ENCODE measurements around the gene RAB3GAP1.

The RAB3GAP1 gene

DNA sequence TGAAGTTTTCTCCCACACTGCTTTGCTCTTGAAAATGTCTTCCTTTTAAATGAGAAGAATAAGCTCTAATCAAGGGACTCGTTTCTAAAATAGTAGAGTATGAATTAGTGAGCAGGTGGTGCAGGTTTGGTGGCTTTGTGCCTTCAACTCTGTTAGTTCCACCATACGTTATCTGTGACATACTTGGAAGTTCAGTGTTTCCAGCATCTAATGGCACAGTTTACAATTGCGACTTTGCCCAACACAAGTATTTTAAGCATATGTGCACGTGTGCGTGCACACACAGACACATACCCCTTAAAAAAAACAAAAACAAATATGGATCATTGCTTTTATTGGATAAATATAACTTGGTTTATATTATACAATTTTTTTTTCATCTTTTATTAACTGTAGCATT lies 111.8 kb downstream of the RAB3GAP1 start:
- no peak for DNase-seq (ENCODE audit: low read depth in 2 of 2)

DNA sequence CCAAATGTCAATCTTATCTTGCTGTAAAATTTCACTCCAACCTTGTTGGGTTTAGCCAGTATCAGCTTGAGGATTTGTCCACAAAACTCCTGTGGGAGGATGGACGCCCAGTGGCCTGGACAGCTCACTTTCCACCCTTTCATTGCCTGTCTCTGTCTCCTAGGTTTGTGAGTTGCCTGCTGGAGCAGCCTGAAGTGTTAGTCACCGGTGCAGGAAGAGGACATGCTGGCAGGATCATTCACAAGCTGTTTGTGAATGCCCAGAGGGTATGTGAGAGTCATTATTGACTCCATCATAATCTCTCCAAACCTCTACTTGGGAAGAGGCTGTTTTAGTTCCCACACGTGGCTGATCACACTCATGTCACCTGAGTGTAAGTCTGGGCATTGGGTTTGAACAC lies 112.3 kb downstream of the RAB3GAP1 start:
- DNase-seq (ENCODE audit: low read depth in 2 of 2): no peak

DNA sequence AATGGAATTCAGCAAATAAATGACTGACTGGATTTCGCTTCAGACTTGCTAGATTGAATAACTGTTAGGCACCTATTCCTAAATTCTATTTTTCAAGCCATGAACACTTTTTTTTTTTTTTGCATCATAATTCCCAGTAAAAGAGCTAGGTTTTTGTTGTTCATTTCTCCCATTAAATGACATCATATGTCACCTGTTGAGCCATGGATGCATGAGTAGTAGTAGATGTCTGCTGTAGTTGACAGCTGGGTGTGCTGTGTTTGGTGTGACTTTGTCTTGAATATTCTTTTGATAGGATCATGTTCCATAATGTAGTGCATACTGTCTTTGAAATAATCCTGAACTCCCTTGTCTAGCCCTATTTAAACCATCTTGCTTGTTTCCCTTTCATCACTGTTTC lies 115.2 kb downstream of the RAB3GAP1 start:
- DNase-seq (ENCODE audit: low read depth in 2 of 2): no peak

DNA sequence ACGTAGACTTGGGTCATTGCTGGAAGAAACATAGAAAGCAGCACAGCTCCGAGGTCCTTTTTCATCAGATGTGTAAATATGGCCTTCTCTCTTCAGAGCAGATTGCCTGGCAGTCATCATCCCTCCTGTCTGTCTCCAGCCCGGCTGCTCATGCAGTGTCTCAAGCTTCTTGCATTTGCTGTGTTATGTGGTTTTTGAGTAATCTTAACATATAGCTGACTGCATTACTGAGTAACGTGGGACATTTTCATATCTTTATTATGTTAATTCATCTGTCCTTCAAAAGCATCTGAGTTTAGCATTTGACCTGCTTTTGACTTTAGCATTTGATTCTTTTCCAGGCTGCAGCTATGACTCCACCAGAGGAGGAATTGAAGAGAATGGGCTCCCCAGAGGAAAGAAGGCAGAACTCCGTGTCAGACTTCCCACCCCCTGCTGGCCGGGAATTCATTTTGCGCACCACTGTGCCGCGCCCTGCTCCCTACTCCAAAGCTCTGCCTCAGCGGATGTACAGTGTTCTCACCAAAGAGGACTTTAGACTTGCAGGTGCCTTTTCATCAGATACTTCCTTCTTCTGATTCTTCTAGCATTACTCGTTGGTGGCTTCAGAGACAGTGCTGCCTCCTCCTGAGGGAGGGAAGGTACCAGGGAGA lies 116.2 kb downstream of the RAB3GAP1 start:
- DNase-seq (ENCODE audit: low read depth in 2 of 2): no peak

DNA sequence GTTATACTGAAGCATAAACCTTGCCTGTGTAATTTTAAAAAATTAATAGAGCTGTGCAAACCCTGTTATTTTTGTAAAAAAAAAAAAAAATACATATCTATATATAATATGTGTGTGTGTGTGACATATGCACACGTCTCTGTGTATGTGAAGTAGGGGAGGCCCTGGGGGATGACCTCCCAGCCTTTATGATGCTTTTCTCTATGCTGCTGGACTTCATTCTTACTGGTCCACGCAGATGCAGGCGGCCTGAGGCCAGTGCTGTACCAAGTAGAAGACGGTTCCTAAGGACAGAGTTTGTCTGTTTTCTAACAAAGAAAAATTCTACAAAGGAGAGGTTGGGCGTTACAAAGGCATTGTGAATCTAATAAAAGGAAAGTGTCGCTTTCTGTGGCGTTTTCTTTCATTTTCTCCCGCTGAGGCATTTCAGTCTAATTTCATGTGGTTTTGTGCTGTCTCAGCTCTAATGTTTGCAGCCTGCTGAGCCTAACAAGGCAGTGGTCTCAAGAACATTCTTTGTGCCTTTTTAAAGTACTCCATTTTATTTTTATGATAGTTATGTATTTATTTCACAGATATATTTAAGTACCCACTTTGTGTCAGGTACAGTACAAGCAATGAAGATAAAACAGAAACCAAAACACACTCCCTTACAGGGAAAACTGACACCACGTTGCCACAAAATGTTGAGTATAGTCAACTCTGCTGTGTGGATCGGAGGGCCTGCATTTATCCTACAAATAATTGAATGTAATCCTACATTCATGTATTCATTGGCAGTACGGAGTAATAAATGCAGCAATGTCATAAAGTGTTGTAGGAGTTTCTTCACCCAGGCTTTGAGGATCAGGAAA lies 118.0 kb downstream of the RAB3GAP1 start:
- no peak for DNase-seq (ENCODE audit: low read depth in 2 of 2)

DNA sequence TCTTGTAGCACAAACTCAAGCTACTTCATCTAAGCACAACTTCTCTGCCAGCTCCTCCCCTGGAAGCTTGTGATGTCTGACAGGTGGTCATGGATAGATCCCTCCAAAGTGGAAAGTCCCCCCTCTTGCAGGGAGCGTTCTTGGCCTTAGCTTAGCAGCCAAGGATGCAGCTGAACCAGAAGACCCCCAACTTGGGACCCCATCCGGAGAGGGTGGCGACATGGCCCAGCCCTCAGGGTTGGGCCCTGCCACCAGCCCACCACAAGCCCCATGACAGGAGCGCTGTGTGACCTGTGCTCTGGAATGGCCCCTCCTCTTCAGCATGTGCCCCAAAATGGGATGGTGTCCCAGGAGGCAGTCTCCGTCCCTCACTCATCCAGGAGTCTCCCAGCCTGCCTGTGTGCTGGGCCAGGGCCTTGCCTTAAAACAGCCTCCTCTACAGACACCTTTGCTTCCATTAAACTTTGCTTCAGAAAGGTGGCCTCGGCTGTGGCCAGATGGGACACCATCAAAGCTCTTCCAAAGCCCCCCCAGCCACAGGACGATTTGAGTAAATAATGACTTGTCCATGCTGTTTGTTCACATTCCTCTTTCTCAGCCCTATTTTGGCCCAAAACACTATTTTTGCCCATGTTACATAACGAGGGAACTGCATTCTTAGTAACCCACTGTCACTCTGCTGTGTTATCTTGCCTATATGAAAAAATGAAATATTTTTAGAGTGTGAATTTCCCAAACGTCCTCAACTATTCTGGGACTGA lies 122.1 kb downstream of the RAB3GAP1 start:
- DNase-seq (ENCODE audit: low read depth in 2 of 2): no peak

DNA sequence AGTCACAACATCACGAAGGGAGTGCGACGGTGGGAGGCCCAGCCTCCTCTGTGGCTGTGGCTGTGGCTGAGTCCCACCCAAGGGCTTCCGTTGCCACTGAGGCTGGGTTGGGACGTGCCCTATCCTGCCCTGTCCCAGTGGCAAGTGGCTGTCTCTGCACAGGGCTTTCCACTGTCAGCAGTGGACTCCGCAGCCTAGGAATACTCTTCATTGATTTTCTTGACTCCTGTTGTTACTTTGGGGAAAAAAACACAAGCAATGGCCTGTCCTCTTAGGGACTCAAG lies 122.7 kb downstream of the RAB3GAP1 start:
- no peak for DNase-seq (ENCODE audit: low read depth in 2 of 2)

DNA sequence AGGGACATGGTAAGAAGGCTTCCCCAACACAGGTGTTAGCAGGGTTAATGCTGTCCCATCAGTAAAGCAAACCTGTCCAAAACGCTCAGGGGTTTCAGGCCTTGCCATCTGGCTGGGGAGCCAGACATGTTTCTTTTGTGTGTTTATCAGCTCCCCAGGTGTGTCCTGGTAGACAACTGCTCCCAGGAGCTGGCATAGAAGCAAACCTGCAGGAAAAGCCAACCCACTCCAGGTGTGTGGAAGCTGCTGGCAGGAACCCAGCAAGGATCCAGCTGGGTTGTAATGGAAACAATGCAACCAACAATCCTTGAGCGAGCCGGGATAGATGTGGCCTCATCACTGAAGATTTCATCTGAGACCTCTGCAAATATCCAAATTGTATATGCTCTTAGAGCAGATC lies 123.1 kb downstream of the RAB3GAP1 start:
- DNase-seq (ENCODE audit: low read depth in 2 of 2): no peak

DNA sequence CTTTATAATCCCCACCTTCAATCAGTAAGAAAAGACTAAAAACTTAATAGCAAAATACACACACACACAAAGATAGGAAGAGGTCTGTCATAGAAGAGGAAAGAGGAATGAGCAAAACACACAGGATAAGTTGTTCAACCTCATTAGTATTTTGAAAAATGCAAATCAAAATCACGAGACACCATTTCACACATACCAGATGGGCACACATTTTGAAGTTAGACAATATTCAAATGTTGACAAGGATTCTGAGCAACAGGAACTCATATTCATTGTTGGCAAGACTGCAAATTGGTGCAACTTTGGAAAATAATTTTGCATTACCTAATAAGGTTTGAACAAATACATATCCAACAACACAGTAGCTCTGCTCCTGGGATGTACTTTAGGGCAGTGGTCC lies 127.6 kb downstream of the RAB3GAP1 start:
- DNase-seq (ENCODE audit: low read depth in 2 of 2): no peak

DNA sequence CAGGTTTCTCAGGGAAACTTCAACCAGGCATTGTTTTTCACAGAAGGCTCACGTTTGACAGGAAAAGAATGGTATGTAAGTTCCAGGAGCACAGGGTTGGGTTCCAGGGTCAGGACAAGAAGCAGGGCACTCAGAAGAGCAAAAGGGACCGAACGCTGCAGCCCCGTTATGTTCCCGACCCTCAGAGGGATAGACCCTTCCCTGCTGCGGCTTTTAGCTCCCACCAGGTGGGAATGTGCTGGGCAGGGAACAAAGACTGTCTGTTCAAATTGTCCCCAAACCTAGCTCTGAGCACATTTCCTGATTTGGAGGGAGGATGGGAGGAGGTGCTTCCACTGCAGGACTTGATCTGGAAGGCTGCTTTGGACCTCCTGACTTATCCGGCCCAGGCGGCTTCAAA lies 130.1 kb downstream of the RAB3GAP1 start:
- DNase-seq (ENCODE audit: low read depth in 2 of 2): no peak

DNA sequence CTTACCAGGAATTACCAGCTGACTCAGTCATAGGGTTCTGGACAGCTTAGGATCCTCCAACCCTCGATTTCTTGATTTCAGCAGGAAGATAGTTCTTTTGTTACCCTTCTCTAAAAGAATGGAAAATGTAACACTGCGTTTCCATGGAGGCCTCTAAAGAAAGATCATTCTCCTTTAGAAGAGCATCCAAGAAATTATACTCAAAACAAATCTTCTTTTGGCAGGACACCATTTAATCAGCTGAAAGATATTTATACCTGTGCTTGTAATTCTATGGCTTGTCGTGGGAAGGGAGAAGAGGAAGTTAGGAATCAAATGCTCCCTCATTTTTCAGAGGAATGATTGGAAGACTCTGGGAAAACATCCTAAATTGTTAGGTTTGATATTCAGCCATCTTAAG lies 130.5 kb downstream of the RAB3GAP1 start:
- DNase-seq (ENCODE audit: low read depth in 2 of 2): no peak

DNA sequence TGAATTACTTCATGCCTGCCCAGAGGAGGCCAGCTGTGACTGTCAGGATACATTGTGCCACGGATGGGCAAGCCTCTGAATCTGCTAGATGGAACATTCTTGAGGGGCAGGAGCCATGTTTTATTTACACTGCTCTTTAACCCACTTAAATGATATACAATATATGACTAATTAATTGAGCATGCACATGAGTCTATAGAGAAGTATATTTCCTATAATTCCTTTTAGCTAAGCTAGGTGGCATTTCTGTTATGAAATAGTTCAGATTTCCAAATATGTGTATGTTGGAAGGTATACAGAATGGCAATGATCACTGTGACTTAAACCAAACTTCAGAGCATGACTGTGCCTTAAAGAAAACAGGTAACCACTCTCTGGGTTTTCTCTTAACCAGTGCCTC lies 131.7 kb downstream of the RAB3GAP1 start:
- no peak for DNase-seq (ENCODE audit: low read depth in 2 of 2)

DNA sequence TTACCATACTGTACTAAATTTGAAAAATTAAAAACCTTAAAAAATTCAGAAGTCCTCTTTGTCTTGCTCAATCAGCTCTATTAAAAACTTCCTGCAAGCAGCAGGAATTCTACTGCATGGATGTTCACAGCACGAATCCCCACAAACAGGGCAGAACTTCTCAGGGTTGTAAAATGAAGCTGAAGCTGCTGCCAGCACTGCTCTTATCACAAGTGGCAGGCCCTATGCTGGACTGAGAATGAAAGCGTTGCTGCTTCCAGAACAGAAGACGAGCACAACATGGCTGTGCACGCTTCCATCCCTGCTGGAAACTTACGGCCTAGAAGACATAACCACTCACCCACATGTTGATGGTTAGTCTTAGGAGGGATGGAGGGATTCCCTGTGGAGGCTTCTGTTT lies 134.0 kb downstream of the RAB3GAP1 start:
- no peak for DNase-seq (ENCODE audit: low read depth in 2 of 2)

DNA sequence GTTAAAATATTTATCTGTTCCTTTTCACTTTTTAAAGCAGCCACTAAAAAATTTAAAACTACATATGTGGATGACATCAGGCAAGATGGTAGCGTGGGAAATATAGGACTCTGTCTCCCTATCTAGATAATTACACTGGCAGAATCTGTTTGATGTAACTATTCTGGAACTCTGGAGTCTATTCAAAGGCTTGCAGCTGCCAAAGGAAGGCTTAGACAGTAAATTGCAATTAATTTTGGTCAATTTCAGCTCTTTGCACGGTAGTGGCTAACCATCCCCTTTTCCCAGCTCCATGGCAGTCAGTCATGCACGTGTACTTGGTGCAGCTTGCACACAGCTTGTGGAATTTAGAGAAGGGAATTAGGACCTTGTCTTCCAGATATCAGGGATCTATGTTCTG lies 135.2 kb downstream of the RAB3GAP1 start:
- DNase-seq (ENCODE audit: low read depth in 2 of 2): no peak

DNA sequence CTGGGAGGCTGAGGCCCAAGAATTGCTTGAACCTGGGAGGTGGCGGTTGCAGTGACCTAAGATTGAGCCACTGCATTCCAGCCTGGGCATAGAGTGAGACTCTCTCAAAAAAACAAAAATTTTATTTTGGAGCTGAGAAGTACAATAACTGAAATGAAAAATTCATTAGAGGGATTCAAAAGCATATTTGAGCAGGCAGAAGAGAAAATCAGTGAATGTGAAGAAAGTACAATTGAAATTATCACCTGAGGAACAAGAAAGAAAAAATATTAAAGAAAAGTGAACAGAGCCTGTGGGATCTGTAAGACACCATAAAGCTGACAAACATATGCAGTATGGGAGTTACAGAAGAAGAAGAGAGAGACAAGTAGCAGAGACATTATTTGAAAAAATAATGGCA lies 137.1 kb downstream of the RAB3GAP1 start:
- DNase-seq (ENCODE audit: low read depth in 2 of 2): no peak

DNA sequence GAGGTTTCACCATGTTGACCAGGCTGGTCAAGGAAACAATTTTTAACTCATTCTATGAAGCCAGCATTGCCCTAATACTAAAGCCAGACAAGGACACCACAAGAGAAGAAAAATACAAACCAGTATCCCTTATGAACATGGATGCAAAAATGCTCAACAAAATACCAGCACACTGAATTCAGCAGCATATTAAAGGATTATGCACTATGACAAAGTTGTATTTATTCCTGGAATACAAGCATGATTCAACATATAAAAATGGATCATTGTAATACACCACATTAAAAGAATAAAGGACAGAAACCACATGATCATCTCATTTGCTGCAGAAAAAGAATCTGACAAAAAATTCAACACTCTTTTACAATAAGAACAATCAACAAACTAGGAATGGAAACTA lies 138.7 kb downstream of the RAB3GAP1 start:
- DNase-seq (ENCODE audit: low read depth in 2 of 2): no peak

DNA sequence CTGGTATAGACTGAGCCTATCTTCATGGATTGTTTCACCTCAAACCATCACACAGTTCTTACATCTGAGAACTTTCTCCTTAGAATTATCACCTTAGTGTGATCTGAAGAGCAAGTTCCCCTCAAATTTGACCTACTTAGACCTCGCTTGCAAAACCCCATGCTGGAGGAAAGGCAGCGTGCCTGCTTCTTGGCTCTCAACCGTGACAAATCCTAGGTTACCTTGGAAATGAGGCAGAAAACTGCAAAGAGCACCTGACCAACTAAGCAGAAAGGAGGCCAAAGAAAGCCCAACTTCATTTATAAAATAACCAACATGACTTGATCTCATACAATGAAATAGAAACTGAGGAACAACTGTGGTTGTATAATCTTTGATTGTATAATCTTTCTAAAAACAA lies 146.4 kb downstream of the RAB3GAP1 start:
- DNase-seq (ENCODE audit: low read depth in 2 of 2): no peak

DNA sequence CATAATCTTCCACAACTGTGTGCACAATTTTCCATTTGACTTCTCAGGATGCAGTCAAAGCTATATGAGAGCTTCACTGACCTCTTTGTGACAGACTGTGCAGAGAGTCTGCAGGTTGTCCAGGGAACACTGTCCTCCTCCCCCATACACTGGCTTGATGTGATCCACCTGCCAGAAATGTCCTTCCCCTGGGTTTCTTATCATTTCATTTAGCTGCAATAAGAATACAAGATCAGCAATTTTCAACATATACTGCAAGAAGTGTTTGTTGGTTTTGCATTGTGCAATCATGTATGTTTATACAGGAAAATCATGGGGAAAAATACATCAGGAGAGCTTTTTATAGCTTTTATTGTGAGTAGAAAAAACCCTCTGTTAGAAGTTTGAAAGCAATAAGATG lies 150.7 kb downstream of the RAB3GAP1 start:
- DNase-seq (ENCODE audit: low read depth in 2 of 2): no peak

DNA sequence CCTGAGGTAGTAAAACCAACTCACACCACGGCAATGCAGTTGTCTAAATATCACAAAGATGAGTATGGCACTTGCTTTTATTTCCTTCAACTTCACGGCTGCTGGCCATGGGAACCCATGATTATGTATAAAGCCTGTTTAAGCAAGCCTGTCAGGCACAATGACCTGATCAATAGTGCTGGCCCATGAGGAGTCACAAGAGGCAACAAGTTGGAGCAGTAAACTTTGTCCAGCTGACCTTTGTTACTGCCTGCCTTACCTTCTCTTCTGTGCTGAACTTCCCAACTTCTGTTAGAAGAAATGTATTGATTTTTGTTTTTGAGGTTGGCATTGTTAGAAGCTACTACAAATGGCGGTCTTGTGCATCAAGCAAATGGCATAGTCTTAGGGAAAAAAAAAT lies 151.9 kb downstream of the RAB3GAP1 start:
- no peak for DNase-seq (ENCODE audit: low read depth in 2 of 2)

DNA sequence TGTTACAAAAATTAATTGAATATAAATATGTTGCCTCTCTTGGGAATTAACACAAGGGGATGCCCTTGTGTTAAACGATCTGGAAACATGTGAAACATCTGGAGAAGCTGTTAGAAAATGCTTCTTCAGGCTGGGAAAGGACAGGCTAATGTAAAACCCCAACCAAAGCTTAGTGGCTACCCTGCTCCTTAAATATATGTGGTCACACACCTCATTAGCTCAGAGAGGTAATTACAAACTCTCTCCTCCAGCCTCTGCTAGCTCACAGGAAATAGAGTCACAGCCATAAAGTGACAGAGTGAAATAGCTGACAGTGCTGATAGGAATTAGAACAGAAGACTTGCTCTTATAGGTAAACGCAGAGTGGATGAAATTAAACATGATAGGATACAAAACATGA lies 155.9 kb downstream of the RAB3GAP1 start:
- no peak for DNase-seq (ENCODE audit: low read depth in 2 of 2)

DNA sequence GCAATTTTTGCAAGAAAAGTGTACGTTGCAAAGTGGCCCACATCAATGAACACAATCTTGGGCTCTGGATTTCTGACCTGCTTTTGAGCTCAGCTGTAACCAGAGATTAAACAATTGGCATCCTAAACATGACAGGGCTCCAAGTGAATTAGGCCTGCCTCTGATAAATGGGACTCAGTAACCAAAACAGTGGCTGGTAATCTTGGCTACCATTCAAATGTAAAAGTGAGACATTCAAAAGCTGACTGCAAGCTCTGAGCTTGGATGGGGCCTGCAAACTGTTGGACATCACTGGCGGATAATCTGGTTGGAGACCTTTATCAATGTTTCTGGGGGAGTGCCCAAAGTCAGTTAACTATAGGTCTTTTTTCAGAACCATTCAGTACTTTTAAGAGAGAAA lies 160.7 kb downstream of the RAB3GAP1 start:
- no peak for DNase-seq (ENCODE audit: low read depth in 2 of 2)

DNA sequence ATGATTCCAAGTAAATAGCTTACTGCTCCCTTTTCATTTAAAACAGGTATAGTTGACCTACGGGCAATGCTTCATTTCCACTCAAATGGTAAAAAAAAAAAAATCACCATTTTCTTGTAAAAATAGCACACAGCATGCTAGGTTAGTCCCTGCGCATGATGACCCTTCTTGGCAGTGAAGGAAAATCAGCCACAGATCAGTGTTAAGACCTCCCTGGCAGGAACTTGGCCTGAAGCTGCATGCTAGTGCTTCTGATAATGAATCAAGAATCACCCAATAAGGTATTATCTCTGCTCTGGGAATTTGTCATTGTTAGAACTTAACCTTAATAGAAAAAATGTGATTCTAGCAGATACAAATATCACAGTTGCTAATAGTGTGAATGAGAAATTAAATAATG lies 166.3 kb downstream of the RAB3GAP1 start:
- DNase-seq (ENCODE audit: low read depth in 2 of 2): no peak

DNA sequence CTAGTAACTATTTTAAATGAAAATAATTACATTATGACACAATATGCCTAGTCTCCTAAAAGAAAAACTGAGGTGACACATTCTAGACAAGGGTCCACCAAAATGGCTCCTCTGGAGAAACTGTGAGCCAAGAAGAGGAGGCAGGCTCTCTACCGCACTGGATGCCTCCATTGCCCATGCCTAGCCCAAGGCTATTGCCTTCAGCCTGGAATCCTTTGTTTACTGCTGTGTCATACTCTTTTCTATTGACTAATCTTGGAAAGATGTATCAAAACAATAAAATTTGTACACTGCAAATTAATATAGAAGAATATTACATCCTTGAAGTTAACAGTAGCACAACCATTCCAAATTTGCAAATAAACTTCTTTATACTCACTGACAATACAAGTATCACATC lies 167.1 kb downstream of the RAB3GAP1 start:
- no peak for DNase-seq (ENCODE audit: low read depth in 2 of 2)

Data from stimulated activated CD8-positive, alpha-beta memory T cell treated with anti-CD3 and anti-CD28 coated beads, Interleukin-7, amount 100 ng/mL, for 1 hour (primary cell).